Measurements from ENCODE around the gene TNS3.

Gene TNS3

DNA sequence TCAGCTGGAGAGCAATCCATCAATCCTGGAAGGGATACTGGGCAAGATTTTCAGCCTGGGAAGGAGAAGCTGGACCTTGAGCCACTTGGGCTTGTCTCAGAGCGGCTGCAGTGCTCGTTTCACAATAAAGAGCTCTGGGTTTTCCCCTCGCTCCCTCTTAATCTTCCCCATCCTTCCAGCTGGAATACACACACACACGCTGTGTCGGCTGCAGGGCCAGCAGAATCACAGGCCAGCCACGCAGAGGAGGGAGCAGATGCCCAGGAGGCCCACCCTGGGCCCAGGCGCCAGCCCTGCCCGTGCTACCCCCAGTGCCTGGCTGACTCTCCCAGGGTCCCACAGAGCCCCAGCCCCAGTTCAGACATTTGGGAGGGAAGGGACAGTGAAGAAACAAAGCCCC, 255.1 kb downstream of the TNS3 start:
- peak overlapping the region; percentile 16 for H3K4me3 ChIP-seq (replicated peaks; ENCODE audit: low read depth, low read length)
- DNase-seq (ENCODE audit: extremely low read depth, low read depth), result no peak
- TF ChIP-seq, protein P1, sequence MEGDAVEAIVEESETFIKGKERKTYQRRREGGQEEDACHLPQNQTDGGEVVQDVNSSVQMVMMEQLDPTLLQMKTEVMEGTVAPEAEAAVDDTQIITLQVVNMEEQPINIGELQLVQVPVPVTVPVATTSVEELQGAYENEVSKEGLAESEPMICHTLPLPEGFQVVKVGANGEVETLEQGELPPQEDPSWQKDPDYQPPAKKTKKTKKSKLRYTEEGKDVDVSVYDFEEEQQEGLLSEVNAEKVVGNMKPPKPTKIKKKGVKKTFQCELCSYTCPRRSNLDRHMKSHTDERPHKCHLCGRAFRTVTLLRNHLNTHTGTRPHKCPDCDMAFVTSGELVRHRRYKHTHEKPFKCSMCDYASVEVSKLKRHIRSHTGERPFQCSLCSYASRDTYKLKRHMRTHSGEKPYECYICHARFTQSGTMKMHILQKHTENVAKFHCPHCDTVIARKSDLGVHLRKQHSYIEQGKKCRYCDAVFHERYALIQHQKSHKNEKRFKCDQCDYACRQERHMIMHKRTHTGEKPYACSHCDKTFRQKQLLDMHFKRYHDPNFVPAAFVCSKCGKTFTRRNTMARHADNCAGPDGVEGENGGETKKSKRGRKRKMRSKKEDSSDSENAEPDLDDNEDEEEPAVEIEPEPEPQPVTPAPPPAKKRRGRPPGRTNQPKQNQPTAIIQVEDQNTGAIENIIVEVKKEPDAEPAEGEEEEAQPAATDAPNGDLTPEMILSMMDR (IDR thresholded peaks at IDR 0.05; ENCODE audit: low read depth, low read length, missing control alignments), result no peak

DNA sequence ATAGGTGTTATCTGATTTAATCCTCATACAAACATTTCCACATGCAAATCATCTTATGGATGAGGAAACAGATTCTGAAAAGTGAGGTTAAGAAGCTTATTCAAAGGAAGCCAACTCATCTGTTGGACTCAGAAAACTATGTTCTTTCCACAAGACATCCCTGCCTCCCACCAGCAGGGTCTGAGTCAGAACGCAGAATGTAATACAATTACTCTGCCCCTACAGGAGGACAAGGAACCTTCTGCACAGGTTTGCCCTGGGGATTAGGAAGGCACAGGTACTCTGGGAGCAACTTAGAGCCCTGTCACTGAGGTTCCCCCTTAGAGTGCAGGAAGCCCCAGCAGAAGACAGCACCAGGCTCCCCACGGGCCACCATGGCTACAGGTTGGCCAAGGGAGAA, 255.7 kb downstream of the TNS3 start:
- no peak overlapping the region for H3K4me3 ChIP-seq (replicated peaks; ENCODE audit: low read depth, low read length)
- TF ChIP-seq, protein P1 (IDR thresholded peaks at IDR 0.05; ENCODE audit: low read depth, low read length, missing control alignments), result peak; percentile 25

DNA sequence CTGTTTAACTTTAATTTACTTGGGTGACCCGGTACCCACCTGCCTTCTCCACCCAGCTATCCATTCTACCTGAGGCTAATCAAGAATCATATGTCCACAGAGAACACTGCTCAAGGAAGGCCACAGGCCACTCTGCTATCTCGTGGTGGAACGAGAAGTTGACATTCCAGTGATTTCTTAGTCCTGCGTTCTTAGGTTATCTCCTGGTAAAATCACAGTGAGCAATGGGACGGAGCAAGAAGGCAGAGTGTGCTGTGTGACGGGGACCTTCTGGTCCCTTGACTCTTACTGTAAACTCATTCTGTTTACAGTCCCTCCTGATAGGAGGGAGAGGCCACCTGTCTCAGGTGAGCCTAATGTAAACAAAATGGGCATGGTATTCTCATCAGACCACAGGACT, 256.6 kb downstream of the TNS3 start:
- TF ChIP-seq, protein P1 (IDR thresholded peaks at IDR 0.05; ENCODE audit: low read depth, low read length, missing control alignments), result no peak
- H3K4me3 ChIP-seq (replicated peaks; ENCODE audit: low read depth, low read length), result no peak overlapping the region
- no peak for DNase-seq (ENCODE audit: extremely low read depth, low read depth)

More for the DNA sequence above, 255.7 kb downstream of the TNS3 start:
- no peak for DNase-seq (ENCODE audit: extremely low read depth, low read depth)

DNA sequence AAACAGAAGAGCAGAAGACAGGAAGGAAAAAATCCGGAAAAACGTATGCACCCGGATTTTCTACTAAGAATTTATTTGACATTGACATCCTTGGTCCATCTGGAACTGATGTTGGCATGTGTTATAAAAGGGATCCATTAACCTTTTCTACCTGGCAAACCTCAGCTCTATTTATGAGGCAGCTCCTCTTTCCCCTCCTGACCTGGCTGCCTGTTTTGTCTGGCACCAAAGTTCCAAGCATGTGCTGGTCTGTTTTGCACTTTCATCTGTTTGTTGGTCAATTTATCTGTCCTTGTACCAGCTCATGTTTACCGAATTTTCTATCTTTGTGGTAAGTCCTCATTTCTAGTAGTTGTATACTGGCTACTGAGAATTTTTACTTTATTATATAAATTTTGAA, 258.0 kb downstream of the TNS3 start:
- no peak for DNase-seq (ENCODE audit: extremely low read depth, low read depth)
- no peak overlapping the region for H3K4me3 ChIP-seq (replicated peaks; ENCODE audit: low read depth, low read length)
- TF ChIP-seq, protein P1 (IDR thresholded peaks at IDR 0.05; ENCODE audit: low read depth, low read length, missing control alignments), result no peak

DNA sequence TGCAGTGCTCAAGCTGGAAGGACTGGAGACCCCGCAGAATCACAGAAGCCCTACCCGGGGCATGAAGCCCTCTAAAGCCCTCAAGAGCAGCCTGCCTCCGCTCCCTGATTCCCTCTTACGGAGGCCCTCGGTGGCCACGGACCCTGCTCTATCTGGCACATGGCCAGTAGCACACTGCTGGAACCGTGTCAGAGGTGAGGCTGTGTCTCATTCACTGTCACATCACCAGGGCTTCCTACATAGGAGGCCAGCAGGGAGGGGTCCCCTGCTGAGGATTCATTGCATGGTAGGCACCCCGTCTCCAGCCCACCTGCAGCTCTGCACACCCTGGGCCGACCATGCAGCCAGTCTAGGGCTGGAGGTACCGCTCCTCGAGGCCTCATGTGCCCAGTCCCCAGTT, 259.2 kb downstream of the TNS3 start:
- TF ChIP-seq, protein P1 (IDR thresholded peaks at IDR 0.05; ENCODE audit: low read depth, low read length, missing control alignments), result no peak
- no peak for DNase-seq (ENCODE audit: extremely low read depth, low read depth)
- H3K4me3 ChIP-seq (replicated peaks; ENCODE audit: low read depth, low read length), result no peak overlapping the region

DNA sequence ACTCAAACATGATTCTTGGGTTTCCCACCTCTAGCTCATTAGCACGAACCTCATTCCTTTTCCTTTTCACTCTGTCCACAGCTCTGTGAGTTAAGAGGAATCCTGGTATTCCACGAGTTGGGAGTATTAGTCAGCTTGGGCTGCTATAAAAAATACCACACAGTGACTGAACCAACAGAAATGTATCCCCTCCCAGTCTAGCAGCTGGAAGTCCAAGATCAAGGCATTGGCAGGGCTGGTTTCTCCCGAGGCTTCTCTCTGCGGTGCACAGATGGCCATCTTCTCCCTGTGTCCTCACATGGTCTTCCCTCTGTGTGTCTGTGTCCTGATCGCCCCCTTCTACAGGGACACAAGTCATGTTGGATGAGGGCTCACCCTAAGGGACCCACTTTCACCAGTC, 261.6 kb downstream of the TNS3 start:
- TF ChIP-seq, protein P1 (IDR thresholded peaks at IDR 0.05; ENCODE audit: low read depth, low read length, missing control alignments), result no peak
- DNase-seq (ENCODE audit: extremely low read depth, low read depth), result no peak
- H3K4me3 ChIP-seq (replicated peaks; ENCODE audit: low read depth, low read length), result no peak overlapping the region

All from HFF-Myc (cell line).